KOPT-K1 (cell line): Measurements from ENCODE around the gene SSR2.

Experiments
- H3K27ac ChIP-seq: fragments of 200-600 bp; sonication (generic); 2 replicates; pipeline ENCODE4 v1.5.1; 2016; ENCODE audit warnings: antibody characterized with exemption, mild to moderate bottlenecking, low read depth, low read length; ENCODE audit not compliant: poor library complexity, severe bottlenecking
- H3K36me3 ChIP-seq: fragments of 200-600 bp; sonication (generic); 2 replicates; pipeline ENCODE4 v1.5.1; 2017; ENCODE audit warnings: antibody characterized with exemption, mild to moderate bottlenecking, low read length, moderate library complexity; ENCODE audit not compliant: insufficient read depth
- H3K9me3 ChIP-seq: fragments of 200-600 bp; sonication (generic); 2 replicates; pipeline ENCODE4 v1.5.1; 2017; ENCODE audit warnings: antibody characterized with exemption, low read length, mild to moderate bottlenecking; ENCODE audit not compliant: insufficient read depth, poor library complexity, severe bottlenecking

SSR2 gene

GRCh38 chr1:156020293-156021092 is at the start of gene SSR2:
SSR2 (minus strand) TSS chr1:156020951; CDS start chr1:156020167, 784 bp downstream.
- H3K27ac ChIP-seq = peak within 1 kb of the TSS; percentile 63
- H3K9me3 ChIP-seq = no peaks in the 10 kb centered on the region
- H3K36me3 ChIP-seq = peaks cover 43% of the 10 kb centered on the region

- Histone ChIP-seq H3K27ac (no peak overlapping the region), H3K36me3 (no peaks in the 10 kb centered on the region), H3K9me3 (no peaks in the 10 kb centered on the region)
These were observed 49.8 kb upstream of the SSR2 start for GRCh38 chr1:156070548-156070947.

- no peaks in the 10 kb centered on the region for H3K36me3 ChIP-seq
- H3K27ac ChIP-seq = no peak overlapping the region
These were observed 49.0 kb upstream of the SSR2 start for GRCh38 chr1:156069490-156070455.

GRCh38 chr1:156067262-156067661 is 46.5 kb upstream of the SSR2 start:
- Histone ChIP-seq H3K36me3 (no peaks in the 10 kb centered on the region), H3K27ac (no peak overlapping the region), H3K9me3 (no peaks in the 10 kb centered on the region)

More at GRCh38 chr1:156069490-156070455, 49.0 kb upstream of the SSR2 start:
- H3K9me3 ChIP-seq = no peaks in the 10 kb centered on the region

GRCh38 chr1:156065871-156066270 is 45.1 kb upstream of the SSR2 start:
- H3K27ac ChIP-seq = no peak overlapping the region
- no peaks in the 10 kb centered on the region for H3K9me3 ChIP-seq
- no peaks in the 10 kb centered on the region for H3K36me3 ChIP-seq

GRCh38 chr1:156065212-156065611 is 44.5 kb upstream of the SSR2 start:
- Histone ChIP-seq H3K36me3 (no peaks in the 10 kb centered on the region), H3K27ac (no peak overlapping the region), H3K9me3 (no peaks in the 10 kb centered on the region)

- Histone ChIP-seq H3K36me3 (no peaks in the 10 kb centered on the region), H3K9me3 (no peaks in the 10 kb centered on the region), H3K27ac (no peak overlapping the region)
These were observed 43.9 kb upstream of the SSR2 start for GRCh38 chr1:156064615-156065014.

- Histone ChIP-seq H3K27ac (no peak overlapping the region), H3K36me3 (no peaks in the 10 kb centered on the region), H3K9me3 (no peaks in the 10 kb centered on the region)
These were observed 43.2 kb upstream of the SSR2 start for GRCh38 chr1:156063997-156064285.

GRCh38 chr1:156062189-156062588 is 41.4 kb upstream of the SSR2 start:
- H3K36me3 ChIP-seq = peaks cover 14% of the 10 kb centered on the region; the same call in 1 of the 2 replicates
- H3K9me3 ChIP-seq = no peaks in the 10 kb centered on the region
- H3K27ac ChIP-seq = no peak overlapping the region

- peaks cover 14% of the 10 kb centered on the region; the same call in 1 of the 2 replicates for H3K36me3 ChIP-seq
- no peak within 1 kb of the TSS for H3K27ac ChIP-seq
- H3K9me3 ChIP-seq = no peaks in the 10 kb centered on the region
These were observed 40.3 kb upstream of the SSR2 start, which contains the start of gene RAB25 for GRCh38 chr1:156060937-156061636. RAB25 (plus strand) TSS chr1:156061160; CDS start chr1:156061401, 241 bp downstream.

- Histone ChIP-seq H3K9me3 (no peaks in the 10 kb centered on the region), H3K36me3 (peaks cover 18% of the 10 kb centered on the region; the same call in 1 of the 2 replicates), H3K27ac (no peak overlapping the region)
These were observed 35.6 kb upstream of the SSR2 start for GRCh38 chr1:156056326-156056849.

- Histone ChIP-seq H3K27ac (peak overlapping the region; percentile 83), H3K9me3 (no peaks in the 10 kb centered on the region)
These were observed 34.7 kb upstream of the SSR2 start for GRCh38 chr1:156055281-156056048.

GRCh38 chr1:156054500-156055280 is 33.9 kb upstream of the SSR2 start, which contains the start of gene LAMTOR2:
LAMTOR2 (plus strand) TSS chr1:156054782; CDS start chr1:156054890, 108 bp downstream.
- Histone ChIP-seq H3K27ac (peak within 1 kb of the TSS; percentile 83), H3K9me3 (no peaks in the 10 kb centered on the region), H3K36me3 (peaks cover 34% of the 10 kb centered on the region)

More at GRCh38 chr1:156055281-156056048, 34.7 kb upstream of the SSR2 start:
- peaks cover 26% of the 10 kb centered on the region for H3K36me3 ChIP-seq
